Large intestine (tissue), 3 donors: Measurements from ENCODE around the gene HJV. TPM values are rescaled to one million over a fixed set of nuclear protein-coding genes. Genes with fewer than 3 reads are reported as not detected.

Source experiments
- DNase-seq, 2 donors: peaks; one replicate each; pipeline versions ENCODE4 v3.0.0 to v3.0.0-alpha.2; 2013
- H3K27ac ChIP-seq: one replicate; pipeline ENCODE4 v1.5.1; 2013; ENCODE audit warnings: low read length
- H3K27me3 ChIP-seq: 2 replicates; pipeline ENCODE4 v1.6.1; 2013; ENCODE audit warnings: low read length; ENCODE audit not compliant: control insufficient read depth, insufficient read depth
- H3K36me3 ChIP-seq: 2 replicates; pipeline ENCODE4 v1.6.1; 2013; ENCODE audit warnings: low read length; ENCODE audit not compliant: control insufficient read depth, insufficient read depth
- H3K4me1 ChIP-seq: one replicate; pipeline ENCODE4 v1.6.1; 2013; ENCODE audit warnings: low read length; ENCODE audit not compliant: control insufficient read depth, insufficient read depth
- H3K4me3 ChIP-seq: one replicate; pipeline ENCODE4 v1.5.1; 2013; ENCODE audit warnings: low read length
- H3K9me3 ChIP-seq: one replicate; pipeline ENCODE4 v1.6.1; 2013; ENCODE audit warnings: mild to moderate bottlenecking, low read depth, low read length, moderate library complexity; ENCODE audit not compliant: control insufficient read depth
- WGBS: methylation state at CpG from one replicate; pipeline ENCODE4 v1.1.5; 2013; ENCODE audit warnings: low lambda C conversion rate; ENCODE audit not compliant: insufficient coverage; 5-methylcytosine and 5-hydroxymethylcytosine counted together
- polyA plus RNA-seq: library from polyadenylated mRNA; unstranded; fragments of 120-200 nt; gene quantifications from one replicate; pipeline ENCODE4 v1.2.1, GENCODE V29; 2013

HJV gene
- polyA plus RNA-seq, 1 donor, result 0.46 TPM

GRCh38 chr1:145983206-145983675 lies 38.3 kb downstream of the HJV start:
- H3K27me3 ChIP-seq, result no peaks in the 10 kb centered on the region
- DNase-seq, result no peak
- H3K4me1 ChIP-seq, result peaks cover 23% of the 10 kb centered on the region
- no peak overlapping the region for H3K27ac ChIP-seq
- no peak overlapping the region for H3K4me3 ChIP-seq
- no peaks in the 10 kb centered on the region for H3K9me3 ChIP-seq
- no CpG with 5 or more reads among the region's 1 CpG for WGBS
- H3K36me3 ChIP-seq, result no peaks in the 10 kb centered on the region

GRCh38 chr1:145982010-145982723 lies 39.4 kb downstream of the HJV start:
- Histone ChIP-seq H3K9me3 (no peaks in the 10 kb centered on the region), H3K36me3 (no peaks in the 10 kb centered on the region), H3K4me3 (no peak overlapping the region), H3K27me3 (no peaks in the 10 kb centered on the region), H3K4me1 (peaks cover 31% of the 10 kb centered on the region), H3K27ac (no peak overlapping the region)
- no peak for DNase-seq
- whole genome bisulfite sequencing, result no CpG with 5 or more reads among the region's 6 CpGs

DNA sequence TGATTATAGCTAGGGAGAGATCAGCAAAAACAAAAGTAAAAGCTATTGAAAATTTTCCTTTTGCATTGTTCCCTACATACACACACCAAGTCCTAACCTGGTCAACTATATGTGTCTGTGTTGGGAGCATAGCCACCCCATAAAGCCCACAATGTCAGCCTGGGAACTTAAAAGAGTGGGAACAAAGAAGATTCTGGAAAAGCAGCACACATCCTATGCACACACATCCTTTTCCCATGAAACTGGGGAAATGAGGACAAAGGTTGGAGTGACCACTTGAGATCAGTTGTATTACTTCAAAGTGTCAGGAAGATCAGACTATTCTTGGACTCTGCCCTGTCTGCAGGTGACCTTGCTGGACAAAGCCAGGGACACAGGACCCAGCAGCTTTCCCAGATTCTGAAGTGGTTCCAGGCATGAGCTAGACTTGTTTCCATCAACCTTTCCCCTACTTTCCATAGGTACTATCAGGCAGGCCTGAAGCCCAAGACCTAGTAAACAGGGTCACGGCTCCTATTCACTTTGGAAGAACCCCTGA lies 41.0 kb downstream of the HJV start:
- Histone ChIP-seq H3K4me1 (peaks cover 31% of the 10 kb centered on the region), H3K9me3 (no peaks in the 10 kb centered on the region), H3K27ac (peak overlapping the region; percentile 94), H3K27me3 (no peaks in the 10 kb centered on the region), H3K36me3 (no peaks in the 10 kb centered on the region), H3K4me3 (no peak overlapping the region)
- WGBS, result no CpG with 5 or more reads among the region's 1 CpG
- DNase-seq, result peak in 1 of 2 donors; percentile 53

DNA sequence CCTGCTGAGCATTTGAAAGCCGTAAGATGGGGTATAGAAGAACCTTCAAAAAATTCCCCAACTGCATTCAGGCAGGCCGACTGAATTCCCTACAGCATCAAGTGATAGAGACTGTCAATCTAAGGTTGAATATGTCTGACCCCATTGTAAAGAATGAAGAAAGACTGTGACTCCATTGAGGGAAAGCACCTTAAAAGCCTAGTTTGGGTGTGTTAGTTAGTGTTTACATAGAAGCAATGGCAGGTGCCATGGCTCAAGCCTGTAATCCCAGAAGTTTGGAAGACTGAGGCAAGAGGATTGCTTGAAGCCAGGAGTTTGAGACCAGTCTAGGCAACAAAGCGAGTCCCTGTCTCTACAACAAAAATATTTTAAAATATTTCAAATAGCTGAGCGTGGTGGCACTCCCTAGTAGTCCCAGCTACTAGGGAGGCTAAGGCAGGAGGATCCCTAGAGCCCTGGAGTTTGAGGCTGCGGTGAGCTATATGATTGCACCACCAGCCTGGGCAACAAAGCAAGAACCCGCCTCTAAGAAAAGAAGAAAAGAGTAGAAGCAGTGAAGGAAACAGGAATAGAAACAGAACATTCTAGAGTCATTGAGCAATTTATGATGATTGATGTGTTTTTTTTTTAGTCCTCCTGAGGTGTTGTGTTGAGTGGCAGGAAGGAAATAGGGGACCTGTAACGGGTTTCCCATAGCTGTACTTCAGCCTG lies 41.6 kb downstream of the HJV start:
- 70% methylated on average over 2 of the region's 7 CpGs for WGBS
- peak overlapping the region; percentile 94 for H3K27ac ChIP-seq
- H3K4me3 ChIP-seq, result no peak overlapping the region
- H3K36me3 ChIP-seq, result no peaks in the 10 kb centered on the region
- no peaks in the 10 kb centered on the region for H3K9me3 ChIP-seq
- DNase-seq, result peak in 1 of 2 donors; percentile 62
- peaks cover 31% of the 10 kb centered on the region for H3K4me1 ChIP-seq
- no peaks in the 10 kb centered on the region for H3K27me3 ChIP-seq

- Histone ChIP-seq H3K4me3 (no peak overlapping the region), H3K36me3 (no peaks in the 10 kb centered on the region), H3K9me3 (no peaks in the 10 kb centered on the region), H3K27me3 (no peaks in the 10 kb centered on the region), H3K4me1 (peaks cover 31% of the 10 kb centered on the region), H3K27ac (peak overlapping the region; percentile 94)
- WGBS, result no CpG with 5 or more reads among the region's 9 CpGs
- peak; percentile 98 to 99 for DNase-seq
These were observed 42.4 kb downstream of the HJV start for GRCh38 chr1:145978854-145979745.

GRCh38 chr1:145978471-145978853 lies 43.1 kb downstream of the HJV start:
- DNase-seq, result peak in 1 of 2 donors; percentile 71
- H3K27me3 ChIP-seq, result no peaks in the 10 kb centered on the region
- H3K4me3 ChIP-seq, result no peak overlapping the region
- H3K9me3 ChIP-seq, result no peaks in the 10 kb centered on the region
- peak overlapping the region; percentile 94 for H3K27ac ChIP-seq
- peaks cover 31% of the 10 kb centered on the region for H3K4me1 ChIP-seq
- no peaks in the 10 kb centered on the region for H3K36me3 ChIP-seq

DNA sequence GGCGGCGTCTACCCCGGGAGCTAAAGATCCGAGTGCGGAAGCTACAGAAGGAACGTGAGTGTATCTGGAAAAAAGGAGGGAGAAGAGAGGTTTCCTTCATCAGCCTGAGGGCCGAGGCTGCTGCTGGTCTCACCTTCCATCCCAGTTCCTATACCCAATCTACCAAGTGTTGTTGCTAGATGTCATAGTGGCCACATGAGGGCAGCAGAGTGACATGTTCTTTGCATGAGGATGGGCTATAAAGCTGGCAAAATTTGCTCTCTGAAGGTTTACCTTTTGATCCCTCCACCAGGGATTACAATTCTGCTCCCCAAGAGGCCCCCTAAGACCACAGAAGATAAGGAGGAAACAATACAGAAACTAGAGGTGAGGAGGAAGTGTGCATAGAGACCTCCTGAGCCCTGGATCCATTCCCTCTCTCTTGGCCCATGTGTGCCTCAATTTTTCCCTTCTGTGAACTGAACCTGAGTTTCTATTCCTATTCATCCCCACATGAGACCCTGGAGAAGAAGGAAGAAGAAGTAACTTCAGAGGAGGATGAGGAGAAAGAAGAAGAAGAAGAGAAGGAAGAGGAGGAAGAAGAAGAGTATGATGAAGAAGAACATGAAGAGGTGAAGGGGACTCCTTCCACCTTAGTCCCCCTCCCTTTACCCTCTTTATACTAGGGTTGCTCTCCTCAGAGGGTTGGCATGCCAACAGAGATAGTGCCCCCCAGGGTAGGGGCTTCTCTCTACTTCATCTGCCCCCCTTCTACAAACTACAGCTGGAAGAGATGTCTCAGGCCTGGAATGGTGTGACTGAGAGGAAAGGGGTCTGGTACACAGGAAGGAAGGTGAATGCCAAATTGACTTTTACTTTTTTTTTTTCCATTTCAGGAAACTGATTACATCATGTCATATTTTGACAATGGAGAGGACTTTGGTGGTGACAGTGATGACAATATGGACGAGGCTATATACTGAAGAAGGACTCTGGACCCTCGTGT lies 43.8 kb downstream of the HJV start:
- no CpG with 5 or more reads among the region's 9 CpGs for WGBS

GRCh38 chr1:145977016-145977415 lies 44.5 kb downstream of the HJV start:
- H3K4me1 ChIP-seq, result peaks cover 31% of the 10 kb centered on the region
- WGBS, result no CpG with 5 or more reads among the region's 5 CpGs
- no peak for DNase-seq
- no peaks in the 10 kb centered on the region for H3K36me3 ChIP-seq
- H3K27me3 ChIP-seq, result no peaks in the 10 kb centered on the region
- H3K4me3 ChIP-seq, result no peak overlapping the region
- H3K9me3 ChIP-seq, result no peaks in the 10 kb centered on the region
- no peak overlapping the region for H3K27ac ChIP-seq

More for the DNA sequence above, 43.8 kb downstream of the HJV start:
- peak overlapping the region; percentile 94 for H3K27ac ChIP-seq
- H3K4me1 ChIP-seq, result peaks cover 31% of the 10 kb centered on the region
- H3K36me3 ChIP-seq, result no peaks in the 10 kb centered on the region
- DNase-seq, result peak; percentile 84 to 85
- no peaks in the 10 kb centered on the region for H3K9me3 ChIP-seq
- no peak overlapping the region for H3K4me3 ChIP-seq
- H3K27me3 ChIP-seq, result no peaks in the 10 kb centered on the region

GRCh38 chr1:145975216-145975615 lies 46.3 kb downstream of the HJV start:
- WGBS, result no CpG with 5 or more reads among the region's 4 CpGs
- H3K36me3 ChIP-seq, result no peaks in the 10 kb centered on the region
- peaks cover 26% of the 10 kb centered on the region for H3K4me1 ChIP-seq
- H3K27me3 ChIP-seq, result no peaks in the 10 kb centered on the region
- H3K27ac ChIP-seq, result no peak overlapping the region
- no peak for DNase-seq
- no peaks in the 10 kb centered on the region for H3K9me3 ChIP-seq
- H3K4me3 ChIP-seq, result no peak overlapping the region
